HG03460 (cell line): ENCODE data around the gene ANKRD34A.

Experiments used
- ATAC-seq: cut with Tn5 transposase; IDR thresholded peaks from one replicate; pipeline ENCODE4 v1.9.1; 2021; ENCODE audit not compliant: unreplicated experiment

ANKRD34A gene

DNA sequence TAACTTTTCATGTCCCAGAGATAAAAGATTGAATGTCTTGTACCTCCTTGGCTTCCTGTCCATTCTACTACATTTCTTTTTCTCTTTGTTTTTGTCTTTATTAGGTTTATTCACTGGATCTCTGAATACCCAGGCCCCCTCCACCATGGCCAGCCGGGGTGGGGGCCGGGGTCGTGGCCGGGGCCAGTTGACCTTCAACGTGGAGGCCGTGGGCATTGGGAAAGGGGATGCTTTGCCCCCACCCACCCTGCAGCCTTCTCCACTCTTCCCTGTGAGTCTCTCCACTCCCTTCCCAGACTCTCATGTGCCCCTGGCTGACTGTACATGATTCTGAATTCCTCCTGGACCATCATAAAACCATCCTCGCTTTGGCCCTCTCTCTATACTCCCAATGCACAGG is 10.3 kb upstream of the ANKRD34A start:
- ATAC-seq = no peak

DNA sequence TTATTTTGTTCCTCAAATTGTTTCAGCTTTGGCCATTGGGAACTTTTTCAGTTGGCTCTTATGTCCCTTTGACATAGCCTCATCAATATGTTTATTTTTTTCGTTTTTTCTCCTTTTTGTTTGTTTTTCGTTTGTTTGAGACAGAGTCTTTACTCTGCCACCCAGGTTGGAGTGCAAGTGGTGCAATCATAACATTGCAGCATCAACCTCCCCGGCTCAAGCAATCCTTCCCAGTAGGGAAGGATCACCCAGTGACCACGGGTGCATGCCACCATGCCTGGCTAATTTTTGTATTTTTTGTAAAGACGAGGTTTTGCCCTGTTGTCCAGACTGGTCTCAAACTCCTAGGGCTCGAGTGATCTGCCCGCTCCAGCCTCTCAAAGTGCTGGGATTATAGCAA is 8.2 kb upstream of the ANKRD34A start:
- ATAC-seq = no peak

DNA sequence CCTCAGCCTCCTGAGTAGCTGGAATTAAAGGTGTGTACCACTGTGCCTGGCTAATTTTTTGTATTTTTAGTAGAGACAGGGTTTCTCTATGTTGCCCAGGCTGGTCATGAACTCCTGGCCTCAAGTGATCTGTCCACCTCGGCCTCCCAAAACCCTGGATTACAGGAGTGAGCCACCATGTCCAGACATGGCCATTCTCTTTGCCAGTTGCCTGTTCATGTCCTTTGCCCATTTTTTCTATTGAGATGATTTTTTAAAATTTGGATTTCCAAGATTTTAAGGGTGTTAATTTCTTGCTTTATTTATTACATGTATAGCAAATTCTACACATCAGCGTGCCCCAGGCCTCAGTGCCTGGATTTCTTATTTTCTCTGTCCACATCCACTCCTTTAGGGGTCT is 2.9 kb upstream of the ANKRD34A start:
- no peak for ATAC-seq

- no peak for ATAC-seq
These were observed 857 bp upstream of the ANKRD34A start for GRCh38 chr1:145965119-145965744.

GRCh38 chr1:145963265-145964019 is 933 bp downstream of the ANKRD34A start:
- no peak for ATAC-seq

- ATAC-seq = no peak
These were observed 1.9 kb downstream of the ANKRD34A start for GRCh38 chr1:145962157-145963102.

- ATAC-seq = no peak
These were observed 2.8 kb downstream of the ANKRD34A start for GRCh38 chr1:145961425-145962156.

DNA sequence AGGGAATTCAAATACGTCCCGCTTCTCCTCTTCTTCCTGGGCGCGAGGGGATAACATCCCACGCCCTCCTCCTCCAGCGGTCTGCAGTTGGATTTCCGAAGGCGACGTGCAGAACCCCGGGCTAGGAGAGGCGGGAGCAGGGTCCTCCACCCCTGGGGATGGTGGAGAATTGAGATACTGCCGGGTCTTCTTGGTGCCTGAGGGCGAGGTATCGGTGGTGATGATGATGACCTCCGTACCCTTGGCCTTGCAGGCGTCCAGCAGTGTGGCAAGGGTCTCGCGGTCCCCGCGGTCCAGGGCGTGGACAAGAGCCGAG is 3.3 kb downstream of the ANKRD34A start:
- ATAC-seq = no peak

GRCh38 chr1:145960468-145961108 is 3.8 kb downstream of the ANKRD34A start:
- ATAC-seq = no peak

DNA sequence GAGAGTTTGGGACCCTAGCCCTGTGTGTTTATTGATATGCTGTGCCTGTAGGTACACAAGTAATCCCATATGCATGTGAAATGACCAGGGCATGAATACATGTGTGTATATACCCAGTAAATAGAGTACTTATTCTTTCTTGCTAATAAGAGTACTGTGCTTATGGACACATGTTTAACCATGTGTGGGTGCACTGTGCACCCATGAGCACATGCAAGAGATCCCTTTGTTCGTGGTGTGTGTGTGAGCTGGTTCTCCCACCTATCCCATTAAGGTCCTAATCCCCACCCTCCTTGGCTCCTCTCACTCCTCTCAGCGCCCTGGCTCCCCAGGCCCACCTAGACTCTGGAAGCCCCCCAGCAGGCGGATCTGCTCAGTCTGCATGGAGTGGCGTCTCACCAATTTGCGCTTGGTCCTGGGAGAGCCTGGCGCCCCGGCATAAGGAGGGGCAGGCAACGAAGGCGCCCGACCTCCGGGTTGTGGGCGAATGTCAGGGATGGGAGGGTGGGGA is 4.4 kb downstream of the ANKRD34A start:
- no peak for ATAC-seq

DNA sequence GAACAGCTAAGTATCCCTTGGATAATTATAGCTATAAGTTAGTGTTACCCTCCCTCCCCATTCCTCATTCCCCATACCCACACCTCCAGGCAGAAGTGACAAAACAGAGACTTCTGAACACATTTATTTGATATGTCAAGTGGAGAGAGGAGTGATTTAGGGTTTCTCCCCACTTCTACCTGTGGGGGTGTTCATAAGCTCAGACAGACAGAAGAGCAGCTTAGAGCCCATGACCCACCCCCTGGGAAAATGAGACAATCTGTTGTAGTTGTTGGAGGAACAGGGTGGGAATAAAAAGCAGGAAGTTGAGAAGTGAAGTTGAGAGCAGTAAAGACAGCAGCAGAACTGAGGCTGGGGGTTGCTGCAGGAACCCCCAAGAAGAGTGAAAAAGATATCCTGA is 5.0 kb downstream of the ANKRD34A start:
- ATAC-seq = no peak

DNA sequence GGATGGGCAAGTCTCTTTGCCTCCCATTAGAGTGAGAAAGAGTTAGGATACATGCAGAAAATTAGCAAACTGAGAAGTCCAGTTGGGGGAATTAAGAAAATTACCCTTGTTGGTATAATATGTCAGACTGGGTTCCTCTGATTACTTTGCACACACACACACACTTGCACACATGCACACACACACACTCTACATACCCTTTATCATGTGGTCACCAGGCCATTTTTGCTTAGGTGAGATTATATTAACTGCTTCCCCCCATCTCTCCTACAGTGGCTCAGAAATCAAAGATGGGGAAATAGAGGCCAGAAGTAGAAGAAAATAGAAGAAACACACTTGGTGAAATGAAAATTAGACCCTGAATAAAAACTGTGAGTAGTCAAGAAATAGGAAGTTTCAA is 5.6 kb downstream of the ANKRD34A start:
- ATAC-seq = no peak

DNA sequence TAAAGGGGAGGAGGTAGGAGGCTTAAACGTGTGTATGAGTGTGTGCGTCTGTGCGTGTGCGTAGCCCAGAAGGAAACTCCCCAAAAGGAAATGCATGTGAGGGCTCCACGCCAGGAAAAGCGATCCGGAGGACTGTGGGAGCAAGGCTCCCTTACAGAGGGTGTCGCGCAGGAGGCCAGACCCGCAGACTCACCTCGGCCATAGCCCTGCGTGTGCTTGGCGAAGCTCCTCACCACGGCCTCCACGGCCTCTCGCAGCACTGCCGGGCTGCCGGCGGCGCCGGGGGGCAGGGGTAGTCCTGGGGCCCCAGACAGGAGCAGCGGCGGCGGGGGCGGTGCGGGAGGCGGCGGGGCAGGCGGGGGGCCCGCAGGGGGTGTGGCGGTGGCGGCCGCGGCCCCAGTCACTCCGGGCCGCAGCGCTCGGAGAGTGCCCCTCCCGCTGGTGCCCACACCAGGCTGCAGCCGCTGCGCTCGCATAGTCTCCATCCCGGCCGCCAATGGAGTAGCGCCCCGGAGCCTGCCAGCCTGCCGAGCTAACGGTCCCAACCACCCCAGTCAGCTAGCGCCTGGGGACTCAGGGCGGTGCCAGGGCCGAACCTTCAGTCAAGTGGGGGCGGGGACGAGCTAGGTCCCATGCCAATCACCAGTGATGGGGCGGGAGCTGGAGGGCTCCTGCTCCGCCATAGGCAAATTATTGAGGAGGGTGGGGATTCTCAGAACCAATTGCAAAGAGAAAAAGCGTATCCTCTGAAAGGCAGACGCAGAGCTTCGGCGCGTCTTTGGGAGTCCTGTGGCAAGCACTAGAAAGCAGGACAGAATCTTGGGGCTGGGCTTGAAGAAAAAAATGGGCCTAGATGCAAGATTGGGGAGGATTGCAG is 6.7 kb downstream of the ANKRD34A start, which contains the start of gene LIX1L:
Gene LIX1L, minus strand, starts transcription at position 575 of the 877 bp plus-strand sequence. Its CDS starts 90 bp downstream, at position 485.
- ATAC-seq = peak; percentile 82

- no peak for ATAC-seq
These were observed 7.5 kb downstream of the ANKRD34A start for GRCh38 chr1:145956781-145957442.

DNA sequence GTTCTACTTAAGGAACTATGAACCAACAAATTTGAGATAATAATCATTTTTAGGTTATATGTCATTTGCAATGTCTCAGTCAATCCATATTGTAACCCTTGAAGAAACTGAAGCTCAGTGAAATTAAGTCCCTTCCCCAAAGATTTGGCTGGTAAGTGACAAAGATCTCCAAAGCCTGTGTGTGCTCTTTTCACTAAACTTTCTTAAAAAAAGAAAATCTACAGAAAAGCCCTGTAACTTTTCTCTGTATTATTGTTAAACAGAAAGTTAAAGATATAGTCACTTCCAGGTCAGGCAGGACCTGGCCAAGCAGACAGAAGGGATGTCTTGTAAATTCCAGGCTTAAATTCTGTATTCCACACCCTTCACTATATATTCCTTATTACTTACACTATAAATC is 8.0 kb downstream of the ANKRD34A start:
- no peak for ATAC-seq

GRCh38 chr1:145955436-145955835 is 8.9 kb downstream of the ANKRD34A start:
- ATAC-seq = no peak

- ATAC-seq = no peak
These were observed 10.5 kb downstream of the ANKRD34A start for GRCh38 chr1:145953861-145954260.

- ATAC-seq = no peak
These were observed 11.5 kb downstream of the ANKRD34A start for GRCh38 chr1:145952903-145953302.

GRCh38 chr1:145951526-145951925 is 12.8 kb downstream of the ANKRD34A start:
- no peak for ATAC-seq
